ENCODE data around the gene PPP1R12C. TPM values are rescaled to one million over a fixed set of nuclear protein-coding genes. Genes with fewer than 3 reads are reported as not detected.
"Not testable (repeated sequence)": the region's sequence is repeated elsewhere in the genome, so short reads cannot be mapped to it uniquely, and the experiment has no call there.

Gene PPP1R12C
- total RNA-seq, 1 experiment from 2014 or later = 136 TPM

GRCh38 chr19:55112246-55112776 is 5.1 kb downstream of the PPP1R12C start:
- no peak overlapping the region for H3K4me3 ChIP-seq (ENCODE audit: low read length)
- DNase-seq (no peak), ATAC-seq (no peak)
- peaks cover 50% of the 10 kb centered on the region for H3K79me2 ChIP-seq (ENCODE audit: low read length)
- H3K36me3 ChIP-seq (ENCODE audit: low read depth, low read length) = peaks cover 14% of the 10 kb centered on the region
- H3K27me3 ChIP-seq (ENCODE audit: low read length) = no peaks in the 10 kb centered on the region
- H3K9ac ChIP-seq (ENCODE audit: low read length) = no peak overlapping the region
- no peak overlapping the region for H2AFZ ChIP-seq (ENCODE audit: low read length)
- H3K9me2 ChIP-seq (replicated peaks; ENCODE audit: low read length) = no peaks in the 10 kb centered on the region
- peaks cover 35% of the 10 kb centered on the region for H4K20me1 ChIP-seq (ENCODE audit: low read length)
- no peak overlapping the region for H3K27ac ChIP-seq (ENCODE audit: low read length)
- ChIA-PET POLR2A (ENCODE audit: unreplicated experiment) (no interaction called here), CTCF (no interaction called here)
- TF ChIP-seq EZH2phosphoT487 (IDR thresholded peaks at IDR 0.05; ENCODE audit: borderline replicate concordance, low read length) (no peak), CTCF (conservative IDR thresholded peaks at IDR 0.05; ENCODE audit: low read depth, low read length) (no peak), EZH2 (IDR thresholded peaks at IDR 0.05; ENCODE audit: low read length, unreplicated experiment) (no peak)
- peaks cover 7% of the 10 kb centered on the region for H3K4me1 ChIP-seq (ENCODE audit: insufficient read depth, low read length)
- no peak overlapping the region for H3K4me2 ChIP-seq (ENCODE audit: low read length)
- intact Hi-C loops (cut with micrococcal nuclease) = no loop called here
- no peaks in the 10 kb centered on the region for H3F3A ChIP-seq (ENCODE audit: low read length, unreplicated experiment)
- no peaks in the 10 kb centered on the region for H3K9me3 ChIP-seq (ENCODE audit: low read length)
- no TSS peak for BruUV-seq (replicated peaks)

- Histone ChIP-seq H3K4me3 (ENCODE audit: low read length) (no peak overlapping the region), H3K27me3 (ENCODE audit: low read length) (no peaks in the 10 kb centered on the region), H4K20me1 (ENCODE audit: low read length) (peaks cover 34% of the 10 kb centered on the region), H3F3A (ENCODE audit: low read length, unreplicated experiment) (no peaks in the 10 kb centered on the region), H2AFZ (ENCODE audit: low read length) (no peak overlapping the region), H3K9ac (ENCODE audit: low read length) (no peak overlapping the region), H3K79me2 (ENCODE audit: low read length) (peaks cover 42% of the 10 kb centered on the region), H3K9me2 (replicated peaks; ENCODE audit: low read length) (no peaks in the 10 kb centered on the region), H3K4me1 (ENCODE audit: insufficient read depth, low read length) (peaks cover 7% of the 10 kb centered on the region), H3K36me3 (ENCODE audit: low read depth, low read length) (peaks cover 14% of the 10 kb centered on the region), H3K9me3 (ENCODE audit: low read length) (no peaks in the 10 kb centered on the region), H3K27ac (ENCODE audit: low read length) (no peak overlapping the region), H3K4me2 (ENCODE audit: low read length) (no peak overlapping the region)
- CTCF ChIA-PET = no interaction called here
- intact Hi-C loops (cut with micrococcal nuclease) = no loop called here
- no TSS peak for BruUV-seq (replicated peaks)
- POLR2A ChIA-PET (ENCODE audit: unreplicated experiment) = no interaction called here
- no peak for ATAC-seq
- TF ChIP-seq CTCF (conservative IDR thresholded peaks at IDR 0.05; ENCODE audit: low read depth, low read length) (no peak), EZH2 (IDR thresholded peaks at IDR 0.05; ENCODE audit: low read length, unreplicated experiment) (no peak), EZH2phosphoT487 (IDR thresholded peaks at IDR 0.05; ENCODE audit: borderline replicate concordance, low read length) (no peak)
- DNase-seq = no peak
Measured at GRCh38 chr19:55111238-55111831, 6.1 kb downstream of the PPP1R12C start.

- Histone ChIP-seq H2AFZ (ENCODE audit: low read length) (no peak overlapping the region), H3K36me3 (ENCODE audit: low read depth, low read length) (peaks cover 14% of the 10 kb centered on the region), H3K4me3 (ENCODE audit: low read length) (no peak overlapping the region), H3K9me2 (replicated peaks; ENCODE audit: low read length) (no peaks in the 10 kb centered on the region), H4K20me1 (ENCODE audit: low read length) (peaks cover 20% of the 10 kb centered on the region; the same call in 1 of the 2 replicates), H3K79me2 (ENCODE audit: low read length) (peaks cover 26% of the 10 kb centered on the region), H3K9ac (ENCODE audit: low read length) (no peak overlapping the region), H3K27me3 (ENCODE audit: low read length) (no peaks in the 10 kb centered on the region), H3K9me3 (ENCODE audit: low read length) (no peaks in the 10 kb centered on the region), H3K4me2 (ENCODE audit: low read length) (no peak overlapping the region), H3K27ac (ENCODE audit: low read length) (no peak overlapping the region), H3K4me1 (ENCODE audit: insufficient read depth, low read length) (no peaks in the 10 kb centered on the region), H3F3A (ENCODE audit: low read length, unreplicated experiment) (no peaks in the 10 kb centered on the region)
- CTCF ChIA-PET = no interaction called here
- ATAC-seq (no peak), DNase-seq (no peak)
- POLR2A ChIA-PET (ENCODE audit: unreplicated experiment) = no interaction called here
- intact Hi-C loops (cut with micrococcal nuclease) = no loop called here
- no TSS peak for BruUV-seq (replicated peaks)
- no peak for TF ChIP-seq CTCF (conservative IDR thresholded peaks at IDR 0.05; ENCODE audit: low read depth, low read length)
- no peak for TF ChIP-seq EZH2phosphoT487 (IDR thresholded peaks at IDR 0.05; ENCODE audit: borderline replicate concordance, low read length)
- TF ChIP-seq EZH2 (IDR thresholded peaks at IDR 0.05; ENCODE audit: low read length, unreplicated experiment) = no peak
Measured at GRCh38 chr19:55109527-55110291, 7.7 kb downstream of the PPP1R12C start.

- H3K4me3 ChIP-seq (ENCODE audit: low read length); H3K9me2 ChIP-seq (replicated peaks; ENCODE audit: low read length); DNase-seq; H3K9me3 ChIP-seq (ENCODE audit: low read length); H3K27ac ChIP-seq (ENCODE audit: low read length); POLR2A ChIA-PET (ENCODE audit: unreplicated experiment); H3K4me1 ChIP-seq (ENCODE audit: insufficient read depth, low read length); BruUV-seq (replicated peaks); H3K9ac ChIP-seq (ENCODE audit: low read length); H3F3A ChIP-seq (ENCODE audit: low read length, unreplicated experiment); H3K27me3 ChIP-seq (ENCODE audit: low read length); H4K20me1 ChIP-seq (ENCODE audit: low read length); H3K79me2 ChIP-seq (ENCODE audit: low read length); H3K4me2 ChIP-seq (ENCODE audit: low read length); CTCF ChIA-PET; H2AFZ ChIP-seq (ENCODE audit: low read length); ATAC-seq; intact Hi-C loops (cut with micrococcal nuclease): not testable (repeated sequence)
- peaks cover 16% of the 10 kb centered on the region for H3K36me3 ChIP-seq (ENCODE audit: low read depth, low read length)
Measured at GRCh38 chr19:55107252-55107651, 10.2 kb downstream of the PPP1R12C start.
